GM20431 (cell line): Measurements from ENCODE around the gene LRGUK.
"Not testable (repeated sequence)": the region's sequence is repeated elsewhere in the genome, so short reads cannot be mapped to it uniquely, and the experiment has no call there.

Source experiments
- in situ Hi-C: fragments of 300-500 bp; cut with MseI, MboI; formaldehyde crosslinking; loops from one replicate; pipeline ENCODE4 v1.15.0; 2020; ENCODE audit warnings: low sequenced_read_pairs; ENCODE audit not compliant: unreplicated experiment

LRGUK gene

DNA sequence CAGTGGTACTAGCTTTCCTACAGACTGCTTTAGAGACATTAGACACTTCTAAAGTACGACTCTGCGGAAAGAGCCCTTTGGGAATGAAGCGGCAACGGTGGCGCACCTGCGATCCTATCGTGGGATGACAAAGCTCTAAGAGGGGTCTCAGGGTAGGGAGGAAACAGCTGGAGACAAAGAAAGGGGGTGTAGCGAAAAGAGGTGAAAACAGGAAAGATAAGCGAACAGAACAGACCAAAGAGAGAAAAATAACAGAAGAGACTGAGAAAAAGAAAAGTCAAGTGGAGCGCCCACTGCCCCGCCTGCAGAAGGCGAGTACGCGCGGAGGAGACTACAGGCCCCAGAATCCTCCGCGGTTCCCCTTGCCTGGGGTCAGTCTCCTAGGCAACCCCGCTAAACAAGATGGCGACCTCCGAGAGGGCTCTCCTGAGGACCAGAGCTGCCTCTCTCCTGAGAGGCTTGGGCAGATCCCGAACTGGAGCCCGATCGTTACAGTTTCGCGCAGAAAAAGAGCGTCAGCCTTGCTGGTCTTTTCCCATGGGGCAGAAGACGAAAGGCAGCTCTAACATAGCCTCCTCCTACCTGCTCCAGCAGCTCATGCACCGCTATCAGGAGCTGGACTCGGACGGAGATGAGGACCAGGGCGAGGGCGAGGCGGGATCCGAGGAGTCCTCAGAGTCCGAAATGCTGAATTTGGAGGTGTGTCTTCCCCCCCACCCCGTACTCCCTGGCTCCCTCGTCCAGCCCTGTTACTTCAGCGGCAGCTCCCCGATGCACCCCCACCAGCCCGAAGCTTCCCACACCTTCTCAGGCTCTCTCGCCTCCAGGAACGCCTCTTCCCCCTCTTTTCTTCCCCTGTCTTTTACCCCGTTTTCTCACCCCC lies at the start of gene LRGUK:
LRGUK (plus strand) TSS at position 375 of the 883 bp plus-strand sequence; CDS start at position 403, 28 bp downstream.
- in situ Hi-C loops: loop anchor here (25.0 kb wide), 1 partner anchor 210 kb away; no protein-coding TSS in a partner anchor

GRCh38 chr7:134077560-134077959 lies 49.6 kb upstream of the LRGUK start:
- in situ Hi-C loops: not testable (repeated sequence)

GRCh38 chr7:134078991-134079390 lies 48.1 kb upstream of the LRGUK start:
- in situ Hi-C loops: no loop called here

DNA sequence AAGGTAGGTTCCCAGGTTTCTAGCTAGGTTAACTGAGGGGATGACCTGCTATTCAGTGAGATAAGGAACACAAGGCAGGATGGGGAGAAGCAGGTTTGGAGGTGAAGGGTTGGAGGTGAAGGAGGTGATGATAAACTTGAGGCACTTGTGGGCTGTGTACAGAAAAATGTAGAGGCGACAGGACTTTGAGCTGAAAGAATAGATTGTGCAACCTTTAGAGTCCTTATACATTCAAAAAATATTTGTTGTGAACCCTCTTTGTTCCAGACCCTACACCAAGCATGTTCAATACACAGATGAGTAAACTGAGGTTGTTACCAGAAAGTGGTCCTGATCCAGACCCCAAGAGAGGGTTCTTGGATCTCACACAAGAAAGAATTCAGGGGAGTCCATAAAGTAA lies 45.4 kb upstream of the LRGUK start:
- in situ Hi-C loops: no loop called here

- in situ Hi-C loops: no loop called here
Observed at GRCh38 chr7:134083766-134084487, 43.2 kb upstream of the LRGUK start.

DNA sequence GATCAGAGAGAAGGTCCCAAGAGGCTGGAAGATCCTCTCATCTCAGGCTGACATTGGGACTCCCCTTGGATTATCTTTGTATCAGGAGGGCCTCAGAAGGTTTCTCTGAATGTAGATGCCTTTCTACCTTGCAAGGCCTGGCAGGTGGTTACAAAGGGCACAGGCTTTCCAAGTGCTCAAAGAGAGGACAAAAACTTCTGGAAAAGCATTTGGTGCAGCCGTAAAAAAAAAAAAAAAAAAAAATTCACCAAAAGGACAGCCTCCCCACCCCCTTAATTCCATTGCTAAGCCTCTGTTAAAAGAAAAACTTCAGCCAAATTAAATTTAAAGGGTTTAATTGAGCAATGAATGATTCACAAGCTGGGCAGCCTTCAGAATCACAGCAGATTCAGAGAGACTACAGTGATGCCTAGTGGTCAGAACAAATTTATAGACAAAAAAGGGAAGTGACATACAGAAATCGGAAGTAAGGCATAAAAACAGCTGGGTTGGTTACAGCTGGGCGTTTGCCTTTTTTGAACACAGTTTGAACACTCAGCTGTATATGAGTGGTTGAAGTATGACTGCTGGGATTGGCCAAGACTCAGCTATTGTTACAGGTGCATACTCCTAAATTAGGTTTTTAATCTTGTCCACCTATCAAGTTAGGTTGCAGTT lies 42.5 kb upstream of the LRGUK start:
- in situ Hi-C loops: no loop called here

DNA sequence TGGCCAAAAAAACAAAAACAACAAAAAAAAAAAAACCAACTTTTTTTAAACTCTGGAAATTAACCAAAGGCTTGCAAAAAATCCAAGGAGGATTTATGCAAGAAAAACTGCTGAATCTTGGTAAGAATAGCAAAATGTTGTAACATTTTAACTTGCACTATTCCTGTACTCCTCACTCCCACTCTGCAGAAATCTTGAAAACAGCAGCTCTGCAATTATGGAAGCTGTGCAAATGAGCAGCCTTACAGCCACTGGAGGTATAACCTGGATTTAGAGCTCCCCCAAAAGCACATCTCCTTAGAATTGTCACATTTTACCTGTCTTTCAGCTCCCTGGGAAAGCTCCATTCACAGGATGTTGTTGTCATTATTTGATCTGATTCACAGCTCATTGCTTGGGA lies 41.8 kb upstream of the LRGUK start:
- in situ Hi-C loops: no loop called here

DNA sequence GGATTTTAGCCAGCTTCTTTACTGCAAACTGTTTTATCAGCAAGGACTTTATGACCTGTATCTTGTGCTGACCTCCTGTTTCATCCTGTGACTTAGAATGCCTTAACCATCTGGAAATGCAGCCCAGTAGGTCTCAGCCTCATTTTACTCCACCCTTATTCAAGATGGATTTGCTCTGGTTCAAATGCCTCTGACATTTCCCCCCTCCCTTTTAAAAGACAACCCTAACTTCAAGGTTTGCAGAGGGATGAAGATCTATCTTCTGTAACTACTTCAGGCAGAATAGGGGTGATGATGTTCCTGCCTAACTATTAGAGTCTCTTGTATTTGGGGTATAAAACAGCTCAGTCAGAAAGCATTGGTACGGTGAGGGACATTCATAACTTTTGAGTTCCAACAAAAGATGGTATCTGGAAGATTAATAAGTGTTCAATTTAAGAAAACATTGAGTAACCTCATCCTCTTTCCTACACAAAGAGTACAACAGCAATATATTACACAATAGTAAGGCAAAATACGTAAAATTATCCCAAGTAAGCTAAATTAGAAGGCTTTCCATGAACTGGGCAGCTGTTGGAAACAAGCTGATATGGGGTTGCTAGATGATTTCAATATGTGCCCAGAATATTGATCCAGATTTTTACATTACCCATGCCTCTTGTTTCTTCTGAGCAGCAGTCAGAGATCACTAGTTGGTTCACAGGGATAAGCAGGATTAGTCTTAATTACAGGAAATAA lies 40.0 kb upstream of the LRGUK start:
- in situ Hi-C loops: no loop called here

DNA sequence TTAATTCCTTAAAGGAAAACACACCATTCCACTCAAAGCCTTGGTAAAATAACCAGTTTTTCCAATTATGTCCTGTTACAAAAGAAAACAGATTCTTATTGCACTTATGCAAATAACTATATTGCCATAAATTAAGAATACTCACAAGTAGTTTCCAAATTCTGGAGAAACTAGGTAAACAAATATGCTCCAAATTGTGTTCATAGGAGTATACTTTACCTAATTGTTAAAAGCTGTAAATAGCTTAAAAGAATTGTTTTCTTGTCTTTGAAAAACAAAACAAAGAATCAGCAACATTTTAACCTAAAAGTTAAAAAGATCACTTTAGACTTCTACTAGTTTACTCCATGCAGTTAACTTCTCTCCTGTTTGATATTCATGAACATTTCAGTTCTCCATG lies 38.9 kb upstream of the LRGUK start:
- in situ Hi-C loops: no loop called here

DNA sequence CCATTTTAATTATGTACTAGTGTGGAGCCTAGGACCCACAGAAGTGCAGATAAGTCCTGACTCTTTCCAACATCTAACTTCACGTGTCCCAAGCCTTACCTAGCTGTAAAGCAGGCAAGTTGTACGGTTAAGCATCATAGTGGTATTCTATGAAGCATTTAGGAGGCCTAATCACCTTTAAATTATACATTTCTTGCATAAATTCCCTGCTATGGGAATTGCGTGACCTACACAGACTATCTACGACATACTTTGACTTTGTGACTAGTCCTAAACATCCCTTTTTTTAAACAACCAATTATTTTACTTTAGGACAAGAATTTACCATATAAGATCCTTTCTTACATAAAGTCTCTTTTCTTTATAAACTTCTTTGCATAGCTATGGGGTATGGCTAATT lies 37.7 kb upstream of the LRGUK start:
- in situ Hi-C loops: no loop called here

GRCh38 chr7:134098072-134098471 lies 29.1 kb upstream of the LRGUK start:
- in situ Hi-C loops: no loop called here

DNA sequence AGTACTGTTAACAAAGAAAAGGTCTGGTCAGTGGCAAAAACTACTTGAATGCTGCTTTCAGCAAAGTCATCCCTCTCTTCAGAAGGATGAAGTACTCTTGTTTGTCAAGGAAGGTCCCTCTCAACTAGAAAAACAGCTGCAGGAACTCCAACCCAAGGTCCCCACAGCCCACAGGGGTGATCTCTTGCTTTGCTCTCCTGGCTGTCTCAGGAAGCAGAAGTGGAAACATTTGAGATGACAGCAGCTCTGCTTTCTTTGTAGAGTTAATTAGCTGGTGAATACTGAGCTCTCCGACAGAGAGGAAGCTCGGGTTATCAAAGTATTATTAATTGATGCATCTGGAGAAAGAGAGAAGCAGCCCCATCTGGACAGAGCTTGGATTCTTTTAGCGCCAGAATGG lies 25.4 kb upstream of the LRGUK start:
- in situ Hi-C loops: no loop called here

DNA sequence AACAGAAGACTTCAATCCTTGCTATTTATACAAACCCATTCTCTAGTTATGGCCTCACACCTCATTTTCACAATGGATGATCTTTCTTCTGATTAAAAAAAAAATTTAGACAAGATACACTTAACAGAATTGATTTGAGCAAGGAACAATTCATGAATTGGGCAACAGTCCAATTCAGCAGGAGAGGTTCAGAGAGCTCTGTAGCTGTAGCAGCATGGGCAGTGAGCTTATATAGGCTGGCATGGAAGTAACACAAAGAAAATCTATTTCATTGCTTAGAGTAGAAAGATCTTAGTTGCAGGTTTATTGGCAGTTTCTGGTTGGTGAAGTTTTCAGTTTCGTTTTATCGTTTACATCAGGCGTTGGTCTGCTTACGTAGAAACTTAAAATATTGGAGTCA lies 23.0 kb upstream of the LRGUK start:
- in situ Hi-C loops: no loop called here

DNA sequence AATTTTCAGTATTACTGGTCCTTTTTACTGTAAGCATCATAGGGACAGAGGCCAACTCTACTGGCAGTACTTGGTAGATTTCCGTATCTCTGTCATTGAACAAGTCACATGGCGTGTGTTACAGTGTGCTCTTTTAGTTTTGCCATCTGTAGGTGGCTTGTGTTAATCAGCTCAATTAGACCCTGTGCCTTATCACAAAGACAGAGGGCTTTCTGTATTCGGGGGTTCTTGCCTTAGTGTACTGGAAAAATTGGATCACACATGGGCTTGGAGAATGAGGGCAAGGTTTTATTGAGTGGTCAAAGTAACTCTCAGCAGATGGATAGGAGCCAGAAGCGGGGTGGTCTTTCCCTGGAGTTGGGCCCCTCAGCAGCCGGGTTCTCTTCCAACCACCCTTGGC lies 21.3 kb upstream of the LRGUK start:
- in situ Hi-C loops: no loop called here

DNA sequence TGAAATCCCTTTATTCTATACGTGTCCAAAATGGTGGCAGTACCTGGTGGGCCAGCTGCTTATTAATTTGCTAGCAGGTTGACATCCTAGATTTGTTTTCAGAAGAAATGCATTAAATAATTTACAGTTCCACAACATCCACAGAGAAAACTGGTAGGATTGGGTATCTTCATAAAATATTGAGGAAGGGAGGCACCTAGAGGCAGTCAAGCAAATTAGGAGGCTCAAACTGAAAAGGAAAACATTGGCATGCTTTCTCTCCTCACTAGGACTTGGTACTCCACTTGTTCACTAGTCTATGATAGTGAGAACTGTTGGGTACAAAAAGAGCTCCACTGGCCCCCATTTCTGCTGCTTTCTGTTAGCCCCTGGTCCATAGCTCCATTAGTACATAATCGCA lies 18.3 kb upstream of the LRGUK start:
- in situ Hi-C loops: no loop called here

DNA sequence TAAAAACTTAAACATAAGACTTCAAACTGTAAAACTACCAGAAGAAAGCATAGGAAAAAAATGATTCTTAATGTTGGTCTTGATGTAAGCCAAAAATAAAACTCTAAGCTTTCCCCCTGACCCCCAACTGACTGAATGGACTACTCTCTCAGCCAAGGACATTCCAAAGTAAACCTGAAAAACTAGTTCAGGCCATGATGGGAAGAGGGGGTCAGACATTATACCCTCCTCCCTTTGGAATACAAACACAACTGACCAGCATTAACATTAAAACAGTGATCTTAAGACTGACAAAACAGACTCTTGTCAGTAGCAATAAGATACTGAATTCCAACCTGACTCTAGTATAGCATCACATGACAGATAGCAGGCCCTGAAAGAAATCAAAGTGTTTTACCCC lies 13.5 kb upstream of the LRGUK start:
- in situ Hi-C loops: no loop called here

DNA sequence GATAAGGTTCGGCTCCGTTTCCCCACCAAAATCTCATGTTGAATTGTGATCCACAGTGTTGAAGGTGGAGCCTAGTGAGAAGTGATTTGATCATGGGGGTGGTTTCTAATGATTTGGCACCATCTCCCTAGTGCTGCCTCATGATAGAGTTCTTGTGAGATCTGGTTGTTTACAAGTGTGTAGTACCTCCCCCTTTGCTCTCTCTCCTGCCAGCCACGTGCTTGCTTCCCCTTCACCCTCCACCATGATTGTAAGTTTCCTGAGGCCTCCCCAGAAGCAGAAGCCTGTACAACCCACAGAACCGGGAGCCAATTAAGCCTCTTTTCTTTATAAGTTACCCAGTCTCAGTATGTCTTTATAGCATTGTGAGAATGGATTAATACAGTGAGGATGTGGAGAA lies 12.1 kb upstream of the LRGUK start:
- in situ Hi-C loops: no loop called here

GRCh38 chr7:134120405-134120804 lies 6.7 kb upstream of the LRGUK start:
- in situ Hi-C loops: no loop called here

- in situ Hi-C loops: no loop called here
Observed at GRCh38 chr7:134121632-134122139, 5.5 kb upstream of the LRGUK start.

GRCh38 chr7:134122980-134123379 lies 4.2 kb upstream of the LRGUK start:
- in situ Hi-C loops: no loop called here
